Measurements from ENCODE around the gene STARD8.
"Not testable (repeated sequence)": the region's sequence is repeated elsewhere in the genome, so short reads cannot be mapped to it uniquely, and the experiment has no call there.

The STARD8 gene

GRCh38 chrX:68647156-68647957 lies at the start of gene STARD8:
TSS of gene STARD8 (plus strand) at chrX:68647666. CDS start at chrX:68647883, 217 bp downstream.
- no peak for DNase-seq (ENCODE audit: low read depth in 2 of 2)

- DNase-seq (ENCODE audit: low read depth in 2 of 2), result no peak
Observed at GRCh38 chrX:68598841-68599240, 48.6 kb upstream of the STARD8 start.

- no peak for DNase-seq (ENCODE audit: low read depth in 2 of 2)
Observed at GRCh38 chrX:68599256-68600152, 48.0 kb upstream of the STARD8 start.

GRCh38 chrX:68604216-68604615 lies 43.2 kb upstream of the STARD8 start:
- not testable (repeated sequence) for DNase-seq (ENCODE audit: low read depth in 2 of 2)

GRCh38 chrX:68614733-68615132 lies 32.7 kb upstream of the STARD8 start:
- not testable (repeated sequence) for DNase-seq (ENCODE audit: low read depth in 2 of 2)

- DNase-seq (ENCODE audit: low read depth in 2 of 2), result no peak
Observed at GRCh38 chrX:68627986-68628385, 19.5 kb upstream of the STARD8 start.

- not testable (repeated sequence) for DNase-seq (ENCODE audit: low read depth in 2 of 2)
Observed at GRCh38 chrX:68629936-68630335, 17.5 kb upstream of the STARD8 start.

- DNase-seq (ENCODE audit: low read depth in 2 of 2), result no peak
Observed at GRCh38 chrX:68631336-68631735, 16.1 kb upstream of the STARD8 start.

- no peak for DNase-seq (ENCODE audit: low read depth in 2 of 2)
Observed at GRCh38 chrX:68632491-68632890, 15.0 kb upstream of the STARD8 start.

GRCh38 chrX:68633981-68634380 lies 13.5 kb upstream of the STARD8 start:
- DNase-seq (ENCODE audit: low read depth in 2 of 2), result no peak

GRCh38 chrX:68634649-68635227 lies 12.7 kb upstream of the STARD8 start:
- no peak for DNase-seq (ENCODE audit: low read depth in 2 of 2)

GRCh38 chrX:68640661-68641060 lies 6.8 kb upstream of the STARD8 start:
- DNase-seq (ENCODE audit: low read depth in 2 of 2), result no peak

- no peak for DNase-seq (ENCODE audit: low read depth in 2 of 2)
Observed at GRCh38 chrX:68644861-68645260, 2.6 kb upstream of the STARD8 start.

GRCh38 chrX:68646421-68646820 lies 1.0 kb upstream of the STARD8 start:
- DNase-seq (ENCODE audit: low read depth in 2 of 2), result no peak

- DNase-seq (ENCODE audit: low read depth in 2 of 2), result no peak
Observed at GRCh38 chrX:68648960-68649359, 1.5 kb downstream of the STARD8 start.

GRCh38 chrX:68650491-68650890 lies 3.0 kb downstream of the STARD8 start:
- no peak for DNase-seq (ENCODE audit: low read depth in 2 of 2)

- no peak for DNase-seq (ENCODE audit: low read depth in 2 of 2)
Observed at GRCh38 chrX:68651110-68651509, 3.6 kb downstream of the STARD8 start.

- no peak for DNase-seq (ENCODE audit: low read depth in 2 of 2)
Observed at GRCh38 chrX:68652326-68653170, 5.1 kb downstream of the STARD8 start.

GRCh38 chrX:68654693-68655092 lies 7.2 kb downstream of the STARD8 start:
- DNase-seq (ENCODE audit: low read depth in 2 of 2), result no peak

GRCh38 chrX:68656473-68656872 lies 9.0 kb downstream of the STARD8 start:
- not testable (repeated sequence) for DNase-seq (ENCODE audit: low read depth in 2 of 2)

- no peak for DNase-seq (ENCODE audit: low read depth in 2 of 2)
Observed at GRCh38 chrX:68658530-68658929, 11.1 kb downstream of the STARD8 start.

Data from stimulated activated CD4-positive, alpha-beta T cell treated with anti-CD3 and anti-CD28 coated beads, Interleukin-1b, Interleukin-23, amount 100 ng/mL, for 1 hour (primary cell).